Measurements from ENCODE around the gene CYP46A1. TPM values are rescaled to one million over a fixed set of nuclear protein-coding genes. Genes with fewer than 3 reads are reported as not detected.

Gene CYP46A1
- total and polyA plus RNA-seq, 12 donors: 0.67 to 5.9 (median 2.1) TPM

DNA sequence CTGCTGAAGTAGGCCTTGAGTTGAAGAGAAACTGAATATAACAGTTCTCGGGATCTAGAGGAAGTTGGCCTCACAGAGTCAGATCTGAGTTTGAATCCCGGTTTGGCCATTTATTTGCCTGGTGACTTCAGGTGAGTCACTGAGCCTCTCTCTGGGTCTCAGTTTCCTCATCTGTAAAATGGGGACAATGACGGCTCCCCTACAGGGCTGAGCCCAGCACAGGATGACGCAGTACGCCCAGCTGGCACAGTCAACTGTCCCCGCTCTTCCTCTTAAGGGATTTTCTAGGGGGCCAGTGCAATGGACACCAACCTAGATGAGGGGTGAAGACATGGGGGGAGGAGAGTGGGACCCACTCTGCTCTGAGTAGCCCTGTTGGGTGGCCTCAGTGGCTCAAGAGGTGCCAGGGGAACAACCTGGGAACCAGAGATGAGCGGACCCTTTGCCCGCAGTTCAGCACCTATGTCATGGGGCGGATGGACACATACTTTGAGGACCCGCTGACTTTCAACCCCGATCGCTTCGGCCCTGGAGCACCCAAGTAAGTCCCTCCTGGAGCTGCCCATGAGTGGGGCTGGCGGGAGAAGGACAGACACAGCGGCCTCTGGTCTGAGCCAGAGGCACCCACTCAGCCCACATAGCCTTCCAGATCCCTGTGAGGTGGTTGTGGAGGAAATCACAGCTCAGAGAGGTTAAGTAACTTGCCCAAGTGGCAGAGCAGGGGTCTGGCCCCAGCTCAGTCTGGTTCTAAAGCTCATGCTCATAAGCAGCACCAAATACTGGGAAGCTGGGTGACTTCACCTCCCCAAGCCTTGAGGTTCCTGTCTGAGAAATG is 41.1 kb downstream of the CYP46A1 start:
- H3K9me3 ChIP-seq (replicated peaks in 1 of 3): no peaks in the 10 kb centered on the region
- DNase-seq: peak in 1 of 7 donors; percentile 35
- intact Hi-C loops (cut with DNase I): loop anchor here in 1 of 2 donors (5.0 kb wide), 1 partner anchor 162 kb away; no protein-coding TSS in a partner anchor
- peaks cover 7% of the 10 kb centered on the region for H3K27me3 ChIP-seq
- no peaks in the 10 kb centered on the region for H3K36me3 ChIP-seq (replicated peaks in 1 of 2)
- H3K4me3 ChIP-seq: no peak overlapping the region
- H3K4me1 ChIP-seq (replicated peaks in 1 of 2): peaks cover 1% of the 10 kb centered on the region in 2 donors
- WGBS, 4 donors: 90 to 100% (median 94%) methylated on average over 1 to 15 of the region's 15 CpGs
- no peak for TF ChIP-seq POLR2A (IDR thresholded peaks at IDR 0.05)
- TF ChIP-seq, protein P1, sequence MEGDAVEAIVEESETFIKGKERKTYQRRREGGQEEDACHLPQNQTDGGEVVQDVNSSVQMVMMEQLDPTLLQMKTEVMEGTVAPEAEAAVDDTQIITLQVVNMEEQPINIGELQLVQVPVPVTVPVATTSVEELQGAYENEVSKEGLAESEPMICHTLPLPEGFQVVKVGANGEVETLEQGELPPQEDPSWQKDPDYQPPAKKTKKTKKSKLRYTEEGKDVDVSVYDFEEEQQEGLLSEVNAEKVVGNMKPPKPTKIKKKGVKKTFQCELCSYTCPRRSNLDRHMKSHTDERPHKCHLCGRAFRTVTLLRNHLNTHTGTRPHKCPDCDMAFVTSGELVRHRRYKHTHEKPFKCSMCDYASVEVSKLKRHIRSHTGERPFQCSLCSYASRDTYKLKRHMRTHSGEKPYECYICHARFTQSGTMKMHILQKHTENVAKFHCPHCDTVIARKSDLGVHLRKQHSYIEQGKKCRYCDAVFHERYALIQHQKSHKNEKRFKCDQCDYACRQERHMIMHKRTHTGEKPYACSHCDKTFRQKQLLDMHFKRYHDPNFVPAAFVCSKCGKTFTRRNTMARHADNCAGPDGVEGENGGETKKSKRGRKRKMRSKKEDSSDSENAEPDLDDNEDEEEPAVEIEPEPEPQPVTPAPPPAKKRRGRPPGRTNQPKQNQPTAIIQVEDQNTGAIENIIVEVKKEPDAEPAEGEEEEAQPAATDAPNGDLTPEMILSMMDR (IDR thresholded peaks at IDR 0.05): no peak
- H3K27ac ChIP-seq: no peak overlapping the region

DNA sequence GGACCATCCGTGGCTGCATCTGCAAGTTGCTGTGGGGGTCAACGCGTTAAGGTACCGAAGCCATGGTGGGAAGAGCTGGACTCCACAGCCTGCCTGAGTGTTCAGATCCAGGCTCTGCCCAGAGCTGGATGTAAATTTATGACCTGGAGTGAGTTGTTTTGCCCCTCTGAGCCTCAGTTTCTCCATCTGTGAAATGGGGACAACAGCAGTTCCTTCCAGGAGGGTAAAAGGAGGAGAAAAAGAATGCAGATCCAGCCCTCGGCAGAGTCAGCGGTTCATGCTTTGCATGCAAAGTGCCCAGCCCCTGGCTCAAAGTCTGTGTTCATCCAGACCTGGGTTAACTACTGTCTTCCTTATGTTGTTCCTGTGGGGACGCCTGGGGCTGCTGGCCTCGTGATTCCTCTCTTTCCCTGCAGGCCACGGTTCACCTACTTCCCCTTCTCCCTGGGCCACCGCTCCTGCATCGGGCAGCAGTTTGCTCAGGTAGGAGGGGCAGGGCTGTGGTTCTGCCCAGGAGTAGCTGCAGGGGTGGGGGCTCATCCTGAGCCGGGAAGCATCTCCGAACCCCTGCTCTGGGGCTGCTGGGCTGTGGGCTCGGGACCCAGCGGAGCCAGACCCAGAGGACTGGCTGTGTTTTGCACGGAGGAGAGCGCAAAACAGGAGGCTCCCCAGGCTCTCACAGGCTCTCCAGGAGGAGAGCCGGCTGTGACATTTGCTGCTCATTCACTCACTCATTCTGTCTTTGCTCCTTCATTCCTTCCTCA is 41.9 kb downstream of the CYP46A1 start:
- 66 to 84% (median 71%) methylated on average over 5 to 18 of the region's 18 CpGs for WGBS, 4 donors
- no peak overlapping the region for H3K27ac ChIP-seq
- no peak for TF ChIP-seq POLR2A (IDR thresholded peaks at IDR 0.05)
- TF ChIP-seq, protein P1 (IDR thresholded peaks at IDR 0.05): no peak
- H3K4me3 ChIP-seq: no peak overlapping the region
- H3K36me3 ChIP-seq (replicated peaks in 1 of 2): no peaks in the 10 kb centered on the region
- no peaks in the 10 kb centered on the region for H3K9me3 ChIP-seq (replicated peaks in 1 of 3)
- peaks cover 6 to 9% of the 10 kb centered on the region in 2 donors for H3K4me1 ChIP-seq (replicated peaks in 1 of 2)
- intact Hi-C loops (cut with DNase I): loop anchor here in 1 of 2 donors (5.0 kb wide), 1 partner anchor 161 kb away; no protein-coding TSS in a partner anchor
- peak in 2 of 7 donors; percentile 11 to 40 for DNase-seq
- H3K27me3 ChIP-seq: peaks cover 7% of the 10 kb centered on the region

DNA sequence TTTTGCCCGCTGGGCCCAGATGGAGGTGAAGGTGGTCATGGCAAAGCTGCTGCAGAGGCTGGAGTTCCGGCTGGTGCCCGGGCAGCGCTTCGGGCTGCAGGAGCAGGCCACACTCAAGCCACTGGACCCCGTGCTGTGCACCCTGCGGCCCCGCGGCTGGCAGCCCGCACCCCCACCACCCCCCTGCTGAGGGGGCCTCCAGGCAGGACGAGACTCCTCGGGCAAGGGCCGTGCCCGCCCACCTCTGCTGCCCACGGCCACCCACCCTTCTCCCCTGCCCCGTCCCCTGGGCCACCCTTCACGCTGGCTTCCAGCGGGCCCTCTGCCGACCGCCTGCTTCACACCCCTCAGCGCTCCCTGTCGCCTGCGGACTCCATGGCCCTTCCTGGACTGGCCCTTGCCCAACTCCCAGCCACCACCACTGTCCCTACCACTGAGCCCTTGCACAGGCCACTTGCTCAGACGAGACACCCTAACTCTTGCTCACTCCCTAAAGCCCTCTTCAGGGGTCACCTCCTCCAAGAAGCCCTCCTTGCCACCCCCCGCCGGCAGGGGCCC is 42.5 kb downstream of the CYP46A1 start:
- Histone ChIP-seq H3K9me3 (replicated peaks in 1 of 3) (no peaks in the 10 kb centered on the region), H3K4me3 (no peak overlapping the region), H3K27ac (no peak overlapping the region), H3K4me1 (replicated peaks in 1 of 2) (peaks cover 11 to 16% of the 10 kb centered on the region in 2 donors), H3K36me3 (replicated peaks in 1 of 2) (no peaks in the 10 kb centered on the region), H3K27me3 (peaks cover 7% of the 10 kb centered on the region)
- intact Hi-C loops (cut with DNase I): loop anchor here in 1 of 2 donors (5.0 kb wide), 1 partner anchor 161 kb away; no protein-coding TSS in a partner anchor
- WGBS, 4 donors: 75 to 86% (median 80%) methylated on average over 4 to 26 of the region's 26 CpGs
- no peak for TF ChIP-seq POLR2A (IDR thresholded peaks at IDR 0.05)
- TF ChIP-seq, protein P1 (IDR thresholded peaks at IDR 0.05): no peak
- DNase-seq: peak in 3 of 7 donors; percentile 2 to 18 (median 11)
